Measurements from ENCODE around the gene PLCH1.

The PLCH1 gene

DNA sequence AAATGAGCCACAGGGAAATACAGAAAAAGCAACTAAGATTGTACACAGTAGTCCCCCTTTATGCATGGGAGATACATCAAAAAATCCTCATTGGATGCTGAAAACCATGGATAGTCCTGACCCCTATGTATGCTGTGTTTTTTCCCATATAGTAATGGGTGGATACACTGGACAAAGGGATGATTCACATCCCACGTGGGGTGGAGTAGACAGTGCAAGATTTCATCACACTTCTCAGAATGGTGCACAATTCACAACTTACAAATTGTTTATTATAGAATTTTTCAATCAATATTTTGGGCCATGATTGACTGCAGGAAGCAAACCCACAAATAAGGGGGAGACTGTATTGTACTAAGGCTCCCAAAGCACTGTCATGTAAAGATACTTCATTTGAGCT lies 227.0 kb downstream of the PLCH1 start:
- TF ChIP-seq, protein P1, sequence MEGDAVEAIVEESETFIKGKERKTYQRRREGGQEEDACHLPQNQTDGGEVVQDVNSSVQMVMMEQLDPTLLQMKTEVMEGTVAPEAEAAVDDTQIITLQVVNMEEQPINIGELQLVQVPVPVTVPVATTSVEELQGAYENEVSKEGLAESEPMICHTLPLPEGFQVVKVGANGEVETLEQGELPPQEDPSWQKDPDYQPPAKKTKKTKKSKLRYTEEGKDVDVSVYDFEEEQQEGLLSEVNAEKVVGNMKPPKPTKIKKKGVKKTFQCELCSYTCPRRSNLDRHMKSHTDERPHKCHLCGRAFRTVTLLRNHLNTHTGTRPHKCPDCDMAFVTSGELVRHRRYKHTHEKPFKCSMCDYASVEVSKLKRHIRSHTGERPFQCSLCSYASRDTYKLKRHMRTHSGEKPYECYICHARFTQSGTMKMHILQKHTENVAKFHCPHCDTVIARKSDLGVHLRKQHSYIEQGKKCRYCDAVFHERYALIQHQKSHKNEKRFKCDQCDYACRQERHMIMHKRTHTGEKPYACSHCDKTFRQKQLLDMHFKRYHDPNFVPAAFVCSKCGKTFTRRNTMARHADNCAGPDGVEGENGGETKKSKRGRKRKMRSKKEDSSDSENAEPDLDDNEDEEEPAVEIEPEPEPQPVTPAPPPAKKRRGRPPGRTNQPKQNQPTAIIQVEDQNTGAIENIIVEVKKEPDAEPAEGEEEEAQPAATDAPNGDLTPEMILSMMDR (IDR thresholded peaks at IDR 0.05; ENCODE audit: control insufficient read depth, extremely low read depth, insufficient read depth) = no peak

DNA sequence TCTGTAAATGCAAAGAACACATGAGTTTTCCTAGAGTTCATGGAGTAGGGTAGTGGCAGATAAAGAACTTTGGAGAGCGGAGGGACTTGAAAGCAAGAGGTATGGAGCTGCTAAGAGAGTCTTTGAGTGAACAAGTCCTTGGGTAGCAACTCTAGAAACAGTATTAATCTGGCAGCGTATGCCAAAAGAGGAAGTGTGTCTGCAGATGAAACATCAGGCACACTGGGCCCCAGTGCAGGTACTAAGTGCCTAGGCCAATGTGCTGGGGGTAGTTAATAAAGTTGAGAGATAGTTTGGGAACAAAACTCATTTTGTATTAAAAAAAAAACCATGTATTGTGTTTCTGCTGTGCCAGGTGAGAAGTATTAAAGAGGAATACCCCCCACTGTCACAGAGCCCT lies 228.4 kb downstream of the PLCH1 start:
- H3K4me3 ChIP-seq (ENCODE audit: low read depth, low read length) = no peak overlapping the region
- TF ChIP-seq, protein P1 (IDR thresholded peaks at IDR 0.05; ENCODE audit: control insufficient read depth, extremely low read depth, insufficient read depth) = no peak

More for the DNA sequence above, 227.0 kb downstream of the PLCH1 start:
- H3K4me3 ChIP-seq (ENCODE audit: low read depth, low read length) = no peak overlapping the region
- no peak for DNase-seq (ENCODE audit: low read depth)

DNA sequence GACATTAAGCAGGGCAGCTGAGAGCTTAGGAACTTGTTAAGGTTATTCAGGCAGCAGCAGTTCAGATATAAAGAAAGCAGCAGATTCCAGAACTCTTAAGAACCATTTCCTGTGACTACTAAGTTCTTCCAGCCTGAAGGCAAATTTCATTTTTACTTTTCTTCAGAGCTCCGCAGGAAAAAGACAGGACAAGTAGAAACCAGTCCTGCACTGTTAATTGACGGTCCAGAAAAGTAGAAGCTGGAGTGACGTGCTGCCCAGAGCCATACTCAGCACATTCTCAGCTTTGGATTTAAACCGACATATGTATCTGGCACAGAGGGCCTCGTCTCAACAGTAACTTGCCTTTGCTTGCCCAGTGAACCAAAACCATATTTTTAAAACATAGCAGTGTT lies 232.0 kb downstream of the PLCH1 start:
- no peak overlapping the region for H3K4me3 ChIP-seq (ENCODE audit: low read depth, low read length)
- DNase-seq (ENCODE audit: low read depth) = no peak
- TF ChIP-seq, protein P1 (IDR thresholded peaks at IDR 0.05; ENCODE audit: control insufficient read depth, extremely low read depth, insufficient read depth) = no peak

More for the DNA sequence above, 228.4 kb downstream of the PLCH1 start:
- no peak for DNase-seq (ENCODE audit: low read depth)

DNA sequence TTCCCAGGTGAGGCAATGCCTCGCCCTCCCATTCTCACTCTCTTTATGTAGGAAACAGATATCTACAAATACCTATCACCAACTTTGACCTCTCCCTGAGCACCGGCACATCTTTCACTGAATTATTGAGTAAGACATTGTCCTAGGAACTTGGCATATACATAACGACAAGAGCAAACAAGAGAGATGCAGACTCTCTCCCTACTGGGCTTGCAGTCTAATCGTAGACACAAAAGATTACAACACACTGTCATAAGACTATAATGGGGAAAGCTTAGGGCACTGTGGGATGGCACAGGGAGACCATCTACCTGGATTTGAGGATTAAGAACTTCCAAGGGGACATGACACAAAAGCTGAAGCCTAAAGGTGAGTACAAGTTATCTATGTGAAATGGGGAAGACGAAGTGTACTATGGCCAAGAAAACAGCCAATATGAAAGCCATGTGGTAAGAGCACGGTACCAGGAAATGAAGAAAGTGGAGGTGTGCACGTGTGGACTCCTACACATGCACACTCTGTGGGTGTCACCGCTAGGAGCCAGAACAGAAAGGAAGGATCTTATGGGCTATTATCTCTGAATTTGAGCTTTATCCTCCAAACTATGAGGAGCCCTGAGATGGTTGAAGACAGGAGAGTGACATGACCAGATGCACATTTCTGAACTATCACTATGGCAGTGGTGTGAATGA lies 232.6 kb downstream of the PLCH1 start:
- no peak for DNase-seq (ENCODE audit: low read depth)
- TF ChIP-seq, protein P1 (IDR thresholded peaks at IDR 0.05; ENCODE audit: control insufficient read depth, extremely low read depth, insufficient read depth) = no peak
- no peak overlapping the region for H3K4me3 ChIP-seq (ENCODE audit: low read depth, low read length)

DNA sequence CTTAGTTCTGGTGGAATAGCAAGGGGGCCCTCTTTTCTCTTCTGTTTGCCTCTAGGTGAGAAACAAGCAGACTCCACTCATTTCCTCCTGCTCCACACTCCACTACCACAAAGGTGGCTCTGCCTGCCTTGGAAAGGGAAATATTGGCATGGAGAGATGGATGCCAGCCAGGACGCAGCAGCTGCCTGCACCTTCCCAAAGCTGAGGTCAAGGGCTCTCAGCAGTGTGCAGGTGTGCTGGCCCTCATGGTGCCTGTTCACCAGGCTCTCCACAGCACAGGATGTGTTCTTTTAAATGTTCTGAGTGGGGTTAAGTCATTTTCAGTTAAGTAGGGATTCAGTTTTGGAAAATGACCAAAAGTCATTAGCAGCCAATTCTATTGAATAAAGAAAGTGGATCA lies 240.2 kb downstream of the PLCH1 start:
- no peak overlapping the region for H3K4me3 ChIP-seq (ENCODE audit: low read depth, low read length)
- no peak for DNase-seq (ENCODE audit: low read depth)
- TF ChIP-seq, protein P1 (IDR thresholded peaks at IDR 0.05; ENCODE audit: control insufficient read depth, extremely low read depth, insufficient read depth) = no peak

DNA sequence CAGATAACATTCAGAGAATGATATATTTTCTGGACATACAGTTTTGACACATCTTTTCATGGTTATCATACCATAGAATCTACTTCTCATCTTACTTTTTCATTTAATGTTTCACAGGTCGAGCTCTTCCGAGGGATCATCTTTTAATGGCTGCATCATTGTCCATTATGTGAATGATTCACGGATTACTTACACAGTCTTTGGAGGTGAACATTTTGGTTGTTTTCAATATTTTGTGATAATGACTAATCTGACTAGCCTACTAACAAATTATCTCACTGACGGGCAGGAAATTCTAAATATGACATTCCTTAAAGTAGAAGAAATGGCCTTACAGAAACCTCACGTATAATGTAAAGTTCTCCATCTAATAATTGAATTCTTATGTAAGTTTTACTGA lies 242.2 kb downstream of the PLCH1 start:
- no peak for DNase-seq (ENCODE audit: low read depth)
- no peak overlapping the region for H3K4me3 ChIP-seq (ENCODE audit: low read depth, low read length)

More for the DNA sequence above, 242.2 kb downstream of the PLCH1 start:
- TF ChIP-seq, protein P1 (IDR thresholded peaks at IDR 0.05; ENCODE audit: control insufficient read depth, extremely low read depth, insufficient read depth) = no peak
